ENCODE measurements around the gene ARHGEF28.

The ARHGEF28 gene

DNA sequence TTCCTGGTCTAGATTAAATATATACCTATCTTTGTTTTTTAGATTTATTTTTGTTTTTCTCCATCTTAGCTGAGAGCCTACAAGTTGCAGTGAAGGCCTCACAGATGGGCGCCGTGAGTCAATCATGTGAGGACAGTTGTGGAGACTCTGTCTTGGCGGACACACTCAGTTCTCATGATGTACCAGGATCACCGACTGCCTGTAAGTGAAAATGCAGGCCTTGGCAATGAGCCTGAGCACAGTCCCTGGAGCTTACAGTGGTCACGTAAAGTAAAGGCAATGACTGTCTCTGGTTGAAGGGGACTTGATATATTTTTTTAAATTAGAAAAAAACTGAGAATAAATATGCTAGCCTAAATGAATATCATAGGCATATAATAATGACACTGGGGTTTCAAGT is 271.9 kb downstream of the ARHGEF28 start:
- ChIA-PET CTCF (interaction anchor here (2.1 kb wide), 2 partner anchors 306 to 745 kb away, joined by 4 to 11 read pairs; no protein-coding TSS in a partner anchor), POLR2A (no interaction called here)
- TF ChIP-seq, protein P1, sequence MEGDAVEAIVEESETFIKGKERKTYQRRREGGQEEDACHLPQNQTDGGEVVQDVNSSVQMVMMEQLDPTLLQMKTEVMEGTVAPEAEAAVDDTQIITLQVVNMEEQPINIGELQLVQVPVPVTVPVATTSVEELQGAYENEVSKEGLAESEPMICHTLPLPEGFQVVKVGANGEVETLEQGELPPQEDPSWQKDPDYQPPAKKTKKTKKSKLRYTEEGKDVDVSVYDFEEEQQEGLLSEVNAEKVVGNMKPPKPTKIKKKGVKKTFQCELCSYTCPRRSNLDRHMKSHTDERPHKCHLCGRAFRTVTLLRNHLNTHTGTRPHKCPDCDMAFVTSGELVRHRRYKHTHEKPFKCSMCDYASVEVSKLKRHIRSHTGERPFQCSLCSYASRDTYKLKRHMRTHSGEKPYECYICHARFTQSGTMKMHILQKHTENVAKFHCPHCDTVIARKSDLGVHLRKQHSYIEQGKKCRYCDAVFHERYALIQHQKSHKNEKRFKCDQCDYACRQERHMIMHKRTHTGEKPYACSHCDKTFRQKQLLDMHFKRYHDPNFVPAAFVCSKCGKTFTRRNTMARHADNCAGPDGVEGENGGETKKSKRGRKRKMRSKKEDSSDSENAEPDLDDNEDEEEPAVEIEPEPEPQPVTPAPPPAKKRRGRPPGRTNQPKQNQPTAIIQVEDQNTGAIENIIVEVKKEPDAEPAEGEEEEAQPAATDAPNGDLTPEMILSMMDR (IDR thresholded peaks at IDR 0.05; ENCODE audit: insufficient read depth, low read length, missing control alignments): no peak
- no peak overlapping the region for H3K4me3 ChIP-seq (ENCODE audit: low read depth, low read length)
- DNase-seq (ENCODE audit: low read depth, low spot score): no peak

DNA sequence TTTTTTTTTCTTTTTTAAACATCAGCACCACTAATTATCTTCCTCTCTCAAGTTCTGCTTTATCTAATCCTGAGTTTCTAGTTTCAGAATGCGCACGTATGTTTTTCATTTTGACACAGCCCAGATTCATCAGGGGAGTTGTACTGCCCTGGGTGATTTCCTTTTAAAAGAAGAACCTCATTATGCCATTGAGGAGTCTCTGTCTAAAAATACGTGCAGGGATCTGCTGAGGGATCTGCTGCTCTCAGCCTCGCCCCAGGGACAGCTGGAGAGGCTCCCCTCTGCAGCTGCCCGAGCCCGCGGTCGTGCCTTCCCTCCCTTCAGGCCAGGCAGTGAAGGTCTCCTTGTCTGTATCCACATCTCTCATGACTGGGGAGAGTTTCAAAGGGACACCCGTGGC is 273.1 kb downstream of the ARHGEF28 start:
- no peak overlapping the region for H3K4me3 ChIP-seq (ENCODE audit: low read depth, low read length)
- ChIA-PET CTCF (interaction anchor here (1.0 to 2.3 kb wide), 4 partner anchors 115 to 750 kb away, joined by 3 to 11 read pairs (median 7); no protein-coding TSS in a partner anchor), POLR2A (no interaction called here)
- no peak for DNase-seq (ENCODE audit: low read depth, low spot score)
- TF ChIP-seq, protein P1 (IDR thresholded peaks at IDR 0.05; ENCODE audit: insufficient read depth, low read length, missing control alignments): no peak

DNA sequence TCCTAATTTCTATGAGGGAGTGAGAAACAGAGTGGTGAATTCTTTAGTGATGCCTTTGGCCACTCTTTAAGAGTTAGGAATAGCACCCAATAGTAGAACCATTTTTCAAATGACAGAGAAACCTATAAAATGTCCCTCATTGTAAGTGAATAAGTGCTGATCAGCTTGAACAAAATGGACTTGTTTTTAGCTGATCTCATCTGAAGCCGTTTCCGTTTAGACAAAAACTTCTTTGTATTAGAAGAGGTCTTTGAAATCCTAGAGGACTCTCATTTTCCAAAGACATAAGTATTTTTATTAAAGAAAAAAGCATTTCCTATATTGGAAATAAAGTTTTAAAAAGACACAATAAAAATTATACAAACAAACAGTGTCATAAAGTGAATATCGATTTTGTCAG is 273.9 kb downstream of the ARHGEF28 start:
- ChIA-PET POLR2A (no interaction called here), CTCF (interaction anchor here (1.0 to 2.3 kb wide), 5 partner anchors 116 to 749 kb away, joined by 3 to 11 read pairs (median 4); no protein-coding TSS in a partner anchor)
- no peak for DNase-seq (ENCODE audit: low read depth, low spot score)
- H3K4me3 ChIP-seq (ENCODE audit: low read depth, low read length): no peak overlapping the region
- TF ChIP-seq, protein P1 (IDR thresholded peaks at IDR 0.05; ENCODE audit: insufficient read depth, low read length, missing control alignments): no peak

DNA sequence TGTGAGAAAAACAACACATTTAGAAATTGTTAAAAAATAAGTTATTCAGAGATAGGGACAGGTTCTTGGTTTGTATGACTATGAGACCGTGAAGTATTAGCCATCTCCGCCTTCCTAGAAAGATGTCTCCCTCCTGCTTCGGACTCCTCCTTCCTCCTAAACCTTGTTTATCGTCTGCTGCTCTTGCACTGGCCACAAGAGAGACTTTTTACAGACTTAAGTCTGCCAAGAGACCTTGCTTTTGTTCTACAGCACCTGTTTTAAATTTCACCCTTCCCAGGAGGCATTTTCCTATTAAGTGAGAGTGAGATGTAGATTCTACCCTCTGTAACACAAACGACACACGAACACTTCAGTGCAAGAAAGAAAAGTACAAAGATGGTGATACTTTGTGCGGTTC is 274.6 kb downstream of the ARHGEF28 start:
- ChIA-PET CTCF (interaction anchor here (1.1 to 2.3 kb wide), 2 partner anchors 311 to 749 kb away, joined by 3 to 10 read pairs; no protein-coding TSS in a partner anchor), POLR2A (no interaction called here)
- TF ChIP-seq, protein P1 (IDR thresholded peaks at IDR 0.05; ENCODE audit: insufficient read depth, low read length, missing control alignments): no peak
- H3K4me3 ChIP-seq (ENCODE audit: low read depth, low read length): no peak overlapping the region
- DNase-seq (ENCODE audit: low read depth, low spot score): no peak

DNA sequence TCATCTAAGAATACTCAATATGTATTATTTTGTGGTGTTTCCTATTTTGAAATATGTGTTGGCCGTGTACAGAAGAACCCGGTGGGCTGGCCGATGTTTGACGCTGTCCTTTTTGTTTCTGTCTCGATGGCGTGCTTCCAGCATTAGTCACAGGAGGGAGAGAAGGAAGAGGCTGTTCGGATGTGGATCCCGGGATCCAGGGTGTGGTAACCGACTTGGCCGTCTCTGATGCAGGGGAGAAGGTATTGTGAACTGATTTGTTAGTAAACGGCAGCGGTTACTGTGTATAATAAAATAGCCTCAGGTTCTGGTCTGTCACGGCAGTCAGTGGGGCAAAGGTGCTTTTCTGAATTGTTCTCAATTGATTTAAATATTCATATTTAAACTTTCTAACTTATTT is 275.0 kb downstream of the ARHGEF28 start:
- TF ChIP-seq, protein P1 (IDR thresholded peaks at IDR 0.05; ENCODE audit: insufficient read depth, low read length, missing control alignments): no peak
- no peak for DNase-seq (ENCODE audit: low read depth, low spot score)
- no peak overlapping the region for H3K4me3 ChIP-seq (ENCODE audit: low read depth, low read length)
- POLR2A ChIA-PET: no interaction called here
- CTCF ChIA-PET: interaction anchor here (0.9 to 4.3 kb wide), 4 partner anchors 8 to 749 kb away, joined by 3 to 88 read pairs (median 19); no protein-coding TSS in a partner anchor

DNA sequence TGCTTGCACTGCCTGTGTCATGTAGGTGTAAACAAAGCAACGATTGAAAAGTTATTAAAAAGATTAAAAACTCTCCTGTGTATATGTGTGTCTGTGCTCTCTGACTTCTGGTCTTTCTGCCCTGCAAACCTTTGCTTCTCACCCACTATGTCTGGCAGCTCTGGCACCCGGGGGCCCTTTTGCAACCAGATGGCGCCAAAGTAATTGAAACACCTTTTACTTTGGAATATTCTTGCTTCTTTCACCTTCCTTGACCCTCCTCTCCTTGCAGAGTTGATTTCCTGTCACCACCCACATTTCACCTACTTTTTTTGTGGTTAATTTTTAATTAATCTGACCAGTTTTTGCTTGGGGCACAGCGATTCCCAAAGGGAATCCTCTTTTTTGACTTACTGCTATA is 275.5 kb downstream of the ARHGEF28 start:
- DNase-seq (ENCODE audit: low read depth, low spot score): no peak
- POLR2A ChIA-PET: interaction anchor here (1.4 kb wide), 1 partner anchor 739 kb away, joined by 4 read pairs; the partner anchor contains the start of gene ENC1
- CTCF ChIA-PET: interaction anchor here (0.8 to 4.3 kb wide), 28 partner anchors 8 to 1015 kb away, joined by 3 to 143 read pairs (median 6); partner anchors contain the start of gene ENC1
- H3K4me3 ChIP-seq (ENCODE audit: low read depth, low read length): no peak overlapping the region
- TF ChIP-seq, protein P1 (IDR thresholded peaks at IDR 0.05; ENCODE audit: insufficient read depth, low read length, missing control alignments): no peak

Data from AG04449 (cell line).